ENCODE data around the gene PKD1L1.

Gene PKD1L1

DNA sequence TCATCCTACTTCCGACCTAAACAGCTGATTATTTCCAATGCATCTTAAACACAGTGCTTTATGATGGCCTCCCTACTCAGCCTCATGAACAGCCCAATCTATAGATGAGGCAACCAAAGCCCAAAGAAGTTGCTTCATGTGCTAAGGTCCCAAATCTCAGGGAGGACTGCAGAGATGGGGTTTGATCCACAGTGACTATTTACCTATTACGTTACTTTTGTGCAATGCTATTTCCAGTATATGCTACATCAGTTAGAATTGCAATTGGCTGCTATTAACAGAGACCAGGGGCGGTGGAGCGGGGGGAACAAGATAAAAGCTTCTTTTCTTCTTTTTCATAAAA, 213.3 kb downstream of the PKD1L1 start:
- DNase-seq (ENCODE audit: low spot score), result no peak

DNA sequence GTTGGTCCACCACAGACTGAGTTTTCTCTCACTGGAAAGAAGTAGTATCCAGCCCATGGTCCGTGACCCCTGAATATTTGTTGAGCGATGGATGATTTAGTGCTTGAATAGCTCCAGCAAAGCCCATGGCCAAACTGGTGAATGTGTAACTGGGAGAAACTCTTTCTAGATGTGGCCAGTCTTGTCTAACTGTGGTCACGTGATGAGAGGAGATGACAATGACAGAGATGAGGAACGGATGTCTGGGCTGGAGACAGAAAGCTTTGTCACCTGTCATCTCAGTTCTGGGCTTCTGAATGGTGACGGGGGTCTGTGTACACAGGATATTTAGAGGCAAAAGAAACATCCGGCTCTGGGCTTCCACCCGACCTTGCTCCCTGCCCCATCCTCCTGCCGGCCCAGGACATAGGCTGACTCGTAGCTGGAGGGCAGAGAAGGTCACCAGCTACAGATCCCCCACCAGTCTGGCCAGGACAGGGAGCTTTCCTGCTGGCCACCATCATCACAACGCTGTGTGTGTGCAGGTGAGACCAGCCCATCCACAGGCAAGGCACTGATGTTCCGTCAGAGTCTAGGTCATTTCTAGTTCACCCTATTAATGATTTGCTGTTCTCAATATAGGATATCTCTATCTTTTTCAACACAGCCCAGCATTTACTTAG, 213.8 kb downstream of the PKD1L1 start:
- DNase-seq (ENCODE audit: low spot score), result no peak

DNA sequence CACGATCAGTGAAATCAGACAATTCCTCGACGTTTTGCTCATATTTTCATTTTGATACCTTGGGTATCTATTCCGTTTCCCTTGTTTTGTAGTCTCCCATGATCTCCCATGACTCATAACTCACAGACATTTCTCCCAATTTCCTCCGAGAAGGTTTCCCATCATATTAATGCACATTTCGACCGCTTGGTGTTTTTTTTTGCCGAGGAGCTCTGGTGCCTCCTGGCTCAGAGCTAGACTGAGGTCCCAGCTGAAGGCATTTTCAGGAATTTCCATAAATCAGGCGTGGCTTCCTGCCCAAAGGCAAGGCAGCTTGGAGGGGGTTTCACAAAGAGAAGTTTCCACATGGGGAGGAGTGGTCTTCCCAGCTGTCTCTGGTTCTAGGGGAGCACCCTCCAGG, 218.1 kb downstream of the PKD1L1 start:
- no peak for DNase-seq (ENCODE audit: low spot score)

DNA sequence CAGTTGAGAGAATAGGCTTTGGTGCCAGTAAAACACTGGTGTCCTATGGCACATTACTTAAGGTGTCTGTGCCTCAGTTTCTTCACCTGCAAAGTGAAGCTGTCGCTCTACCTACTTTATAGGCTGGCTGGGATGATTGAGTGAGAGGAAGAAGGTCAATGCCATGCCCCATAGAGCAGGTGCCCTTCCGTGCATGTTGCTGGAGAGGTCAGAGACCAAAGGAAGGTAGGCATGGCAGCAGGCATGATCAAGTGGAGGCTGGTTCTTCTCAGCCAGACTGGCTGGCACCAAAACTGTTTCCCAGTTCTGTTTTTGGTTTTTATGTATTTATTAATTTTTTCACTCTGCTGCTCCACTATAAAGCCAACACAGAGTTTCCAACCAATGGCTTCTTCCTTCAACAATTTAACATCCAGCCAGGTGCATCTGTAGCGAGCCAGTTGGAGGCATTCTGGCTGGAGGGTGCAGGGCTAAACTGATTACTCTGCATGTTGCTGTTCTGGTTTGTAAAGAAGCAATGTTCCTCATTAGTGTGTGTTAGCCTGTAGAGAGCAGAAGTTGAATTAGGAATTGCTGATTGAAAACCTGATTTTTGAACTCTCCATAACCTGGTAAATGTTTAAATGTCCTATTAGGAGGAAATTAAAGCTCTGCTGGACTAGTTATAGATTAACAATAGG, 222.1 kb downstream of the PKD1L1 start:
- no peak for DNase-seq (ENCODE audit: low spot score)

DNA sequence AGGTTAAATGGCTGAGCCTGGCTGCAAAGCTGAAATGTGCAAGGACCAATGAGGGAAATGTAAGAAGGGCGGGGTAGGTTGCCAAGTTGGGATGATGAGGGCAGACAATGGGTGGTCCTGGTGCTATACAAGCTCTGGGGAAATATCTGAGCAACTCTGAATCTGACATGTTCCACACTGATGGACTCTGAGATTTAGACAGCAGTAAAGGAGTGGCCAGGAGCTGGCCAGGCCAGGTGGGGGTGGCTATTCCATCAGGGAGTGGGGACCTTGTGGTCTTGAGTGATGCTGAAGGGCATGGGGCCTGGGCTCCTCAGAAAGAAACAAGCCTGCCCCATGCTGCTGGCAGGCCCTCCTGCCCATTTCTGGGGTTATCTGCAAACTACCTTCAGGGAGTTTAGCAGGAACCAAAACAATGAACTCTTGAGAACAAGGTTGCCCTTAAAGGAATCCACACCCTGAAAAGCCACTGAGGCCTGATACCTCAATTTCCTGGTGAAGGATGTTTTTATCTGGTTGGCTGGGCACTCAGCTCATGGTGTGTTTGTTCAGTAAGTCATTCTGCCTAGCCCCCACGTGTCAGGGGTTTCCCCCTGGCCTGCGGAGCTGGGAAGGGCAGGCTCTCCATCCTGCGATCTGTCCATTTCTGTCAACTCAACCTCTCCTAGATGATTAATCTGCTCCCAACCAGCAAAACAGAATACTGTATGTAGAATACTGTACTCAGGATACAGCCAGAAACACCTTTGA, 223.1 kb downstream of the PKD1L1 start:
- no peak for DNase-seq (ENCODE audit: low spot score)

Data from CD4-positive, alpha-beta T cell treated with Interleukin-6 at 100 ng/mL for 8 hours (primary cell).